Left ventricle myocardium inferior (tissue), 1 donor: ENCODE measurements around the gene PALLD. TPM values are rescaled to one million over a fixed set of nuclear protein-coding genes. Genes with fewer than 3 reads are reported as not detected.
A peak's percentile ranks its signal among the peaks of the same experiment; 100 is the strongest.
"Not testable (repeated sequence)": the region's sequence is repeated elsewhere in the genome, so short reads cannot be mapped to it uniquely, and the experiment has no call there.

Experiments
- DNase-seq: peaks from one replicate; pipeline ENCODE4 v3.0.0-alpha.2; 2020
- H3K27ac ChIP-seq: fragments of 200-600 bp; replicated peaks from 2 replicates; pipeline ENCODE4 v1.8.0; 2021
- H3K27me3 ChIP-seq: fragments of 200-600 bp; 2 replicates; pipeline ENCODE4 v1.8.0; 2021; ENCODE audit warnings: low read depth
- H3K36me3 ChIP-seq: fragments of 200-600 bp; 2 replicates; pipeline ENCODE4 v1.8.0; 2021
- H3K4me1 ChIP-seq: fragments of 200-600 bp; 2 replicates; pipeline ENCODE4 v1.8.0; 2021
- H3K4me3 ChIP-seq: fragments of 200-600 bp; 2 replicates; pipeline ENCODE4 v1.8.0; 2021; ENCODE audit warnings: mild to moderate bottlenecking, moderate library complexity
- H3K9me3 ChIP-seq: fragments of 200-600 bp; replicated peaks from 2 replicates; pipeline ENCODE4 v1.8.0; 2021
- CTCF ChIP-seq: fragments of 200-600 bp; IDR thresholded peaks from 2 replicates; pipeline ENCODE4 v1.8.0; 2021; ENCODE audit warnings: antibody characterized with exemption, mild to moderate bottlenecking, borderline replicate concordance
- intact Hi-C: fragments of 100-400 bp; cut with micrococcal nuclease; formaldehyde crosslinking; loops from one replicate; pipeline ENCODE4 v1.11.0; 2022
- total RNA-seq: library from RNA; stranded (reverse); fragmentation: NEBNext Ultra II Directional; extraction: Animal tissue kit (Norgen Biotek cat#: 25700); gene quantifications from one replicate; pipeline ENCODE4 v1.2.1, GENCODE V29; 2021
- donor health status: DM: no; HTN: yes; CAD: no; lungs with severe emphysema.

The PALLD gene
- total RNA-seq, 1 donor from 2014 or later, result 871 TPM

- H3K36me3 ChIP-seq, result no peaks in the 10 kb centered on the region
- TF ChIP-seq CTCF, result no peak
- H3K9me3 ChIP-seq, result no peaks in the 10 kb centered on the region
- H3K27ac ChIP-seq, result peak overlapping the region; percentile 23
- H3K4me1 ChIP-seq, result peaks cover 72% of the 10 kb centered on the region
- intact Hi-C loops, result loop anchor here (10.0 kb wide), 1 partner anchor 403 kb away; no protein-coding TSS in a partner anchor
- no peak overlapping the region for H3K4me3 ChIP-seq
- DNase-seq, result no peak
- no peaks in the 10 kb centered on the region for H3K27me3 ChIP-seq
These were observed 15.1 kb downstream of the PALLD start for GRCh38 chr4:168511780-168512489.

GRCh38 chr4:168513826-168514225, 17.0 kb downstream of the PALLD start:
- not testable (repeated sequence) for DNase-seq, H3K36me3 ChIP-seq, H3K9me3 ChIP-seq, H3K27me3 ChIP-seq
- peak overlapping the region; percentile 17 for H3K4me3 ChIP-seq
- H3K4me1 ChIP-seq, result peaks cover 68% of the 10 kb centered on the region
- H3K27ac ChIP-seq, result peak overlapping the region; percentile 23
- intact Hi-C loops, result loop anchor here (10.0 kb wide), 1 partner anchor 401 kb away; no protein-coding TSS in a partner anchor

- TF ChIP-seq CTCF, result peak; percentile 67
- Histone ChIP-seq H3K27me3 (no peaks in the 10 kb centered on the region), H3K36me3 (no peaks in the 10 kb centered on the region), H3K4me1 (peaks cover 71% of the 10 kb centered on the region), H3K9me3 (no peaks in the 10 kb centered on the region), H3K4me3 (peak overlapping the region; percentile 17), H3K27ac (peak overlapping the region; percentile 57)
- intact Hi-C loops, result loop anchor here (10.0 kb wide), 1 partner anchor 400 kb away; no protein-coding TSS in a partner anchor
- no peak for DNase-seq
These were observed 17.5 kb downstream of the PALLD start for GRCh38 chr4:168514249-168514852.

- Histone ChIP-seq H3K27ac (peak overlapping the region; percentile 57), H3K9me3 (no peaks in the 10 kb centered on the region), H3K27me3 (no peaks in the 10 kb centered on the region), H3K36me3 (no peaks in the 10 kb centered on the region), H3K4me3 (no peak overlapping the region), H3K4me1 (peaks cover 73% of the 10 kb centered on the region)
- no peak for TF ChIP-seq CTCF
- peak; percentile 41 for DNase-seq
- intact Hi-C loops, result loop anchor here (10.0 kb wide), 1 partner anchor 399 kb away; no protein-coding TSS in a partner anchor
These were observed 18.6 kb downstream of the PALLD start for GRCh38 chr4:168515222-168516011.

GRCh38 chr4:168516841-168517240, 20.0 kb downstream of the PALLD start:
- Histone ChIP-seq H3K4me1 (peaks cover 87% of the 10 kb centered on the region), H3K27me3 (no peaks in the 10 kb centered on the region), H3K9me3 (no peaks in the 10 kb centered on the region), H3K27ac (peak overlapping the region; percentile 57), H3K36me3 (no peaks in the 10 kb centered on the region), H3K4me3 (no peak overlapping the region)
- peak; percentile 32 for DNase-seq
- intact Hi-C loops, result loop anchor here (10.0 kb wide), 1 partner anchor 398 kb away; no protein-coding TSS in a partner anchor
- no peak for TF ChIP-seq CTCF
